ENCODE measurements around the gene NTM.

GRCh38 chr11:131712897-131713296 is 342.5 kb downstream of the NTM start:
- no peak for TF ChIP-seq CTCF (IDR thresholded peaks at IDR 0.05; ENCODE audit: low read depth, low read length)
- no peak for TF ChIP-seq EZH2phosphoT487 (IDR thresholded peaks at IDR 0.05; ENCODE audit: low read depth)

Measured in OCI-LY3 (cell line).